NCI-H2196 (cell line): ENCODE results near the gene DOCK1.

ENCODE experiments used
- DNase-seq: peaks from one replicate; lab custom pipeline; 2025; ENCODE audit not compliant: unreplicated experiment; lab: John Stamatoyannopoulos, UW

DOCK1 gene

DNA sequence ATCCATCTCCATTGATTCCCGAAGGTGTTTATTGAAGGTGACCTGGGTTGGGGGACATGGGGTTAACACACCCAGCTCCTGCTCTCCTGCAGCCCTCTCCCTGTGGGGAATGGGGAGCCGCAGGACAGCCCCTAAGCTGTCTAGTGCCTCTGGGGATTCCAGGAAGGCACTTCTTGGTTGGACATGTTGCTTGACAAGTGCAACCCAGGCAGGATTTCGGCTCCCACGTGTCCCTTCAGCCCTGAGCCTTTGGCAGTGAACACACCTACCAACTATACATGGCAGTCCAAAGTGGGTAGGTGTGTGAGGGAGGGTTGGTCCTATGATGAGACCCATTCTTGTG, 43.9 kb downstream of the DOCK1 start:
- DNase-seq: no peak

- no peak for DNase-seq
Measured at GRCh38 chr10:126950401-126951105, 45.3 kb downstream of the DOCK1 start.

DNA sequence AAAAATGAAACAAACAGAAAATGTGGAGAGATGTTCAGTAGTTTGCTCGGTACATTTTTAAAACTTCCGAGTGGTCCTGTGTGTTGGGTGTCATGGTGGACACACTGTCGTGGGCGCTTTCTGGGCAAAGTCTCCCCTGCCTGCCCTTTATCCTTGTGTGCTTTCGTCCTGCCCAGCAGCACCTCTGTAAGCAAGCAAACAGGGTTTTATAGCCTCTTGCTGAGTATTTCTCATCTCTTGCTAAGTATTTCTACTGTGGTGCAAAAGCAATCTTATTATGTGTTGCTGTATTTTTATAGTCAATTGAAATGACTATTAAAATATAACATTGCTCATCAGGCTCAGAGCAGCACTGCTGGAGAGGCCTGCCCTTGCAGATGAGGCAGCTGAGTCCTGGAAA, 48.7 kb downstream of the DOCK1 start:
- DNase-seq: no peak

GRCh38 chr10:126955396-126955795, 50.2 kb downstream of the DOCK1 start:
- no peak for DNase-seq

DNA sequence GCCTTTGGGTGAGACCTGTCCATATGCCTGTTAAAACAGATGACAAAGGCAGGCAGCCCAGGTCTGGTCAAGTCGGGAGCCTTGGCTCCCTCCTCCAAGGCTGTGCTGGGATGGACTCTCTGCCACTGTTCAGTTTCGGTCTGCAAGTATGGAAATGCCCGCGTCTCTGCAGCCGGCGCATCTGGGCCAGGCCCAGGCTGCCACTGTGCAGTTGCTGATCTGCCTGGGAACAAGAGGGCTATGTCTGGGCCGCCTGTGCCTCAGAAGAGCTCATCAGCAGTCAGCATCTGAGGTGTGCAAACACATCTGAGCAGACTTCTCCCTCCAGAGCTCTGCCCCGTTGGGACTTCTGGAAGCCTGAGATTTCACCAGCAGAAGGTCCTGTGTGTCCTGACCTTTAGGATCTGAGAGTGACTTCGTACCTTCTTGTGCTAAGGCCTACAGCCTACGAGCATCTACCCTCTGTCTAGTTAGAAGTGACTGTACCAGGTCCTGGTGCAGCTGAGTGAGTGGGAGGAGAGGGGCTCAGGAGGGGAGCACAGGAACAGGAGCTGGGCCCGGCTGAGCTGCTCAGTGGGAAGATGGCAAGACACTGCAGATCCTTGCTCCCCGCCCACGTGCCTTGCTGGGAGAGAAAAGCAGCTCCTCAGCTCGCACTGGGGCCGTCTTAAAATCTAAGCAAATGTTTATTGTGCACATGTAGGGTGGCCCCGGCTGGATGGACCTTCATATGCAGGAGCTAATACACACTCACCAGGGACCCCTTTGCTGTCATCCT, 50.9 kb downstream of the DOCK1 start:
- no peak for DNase-seq

- DNase-seq: no peak
Measured at GRCh38 chr10:126956712-126957108, 51.5 kb downstream of the DOCK1 start.

DNA sequence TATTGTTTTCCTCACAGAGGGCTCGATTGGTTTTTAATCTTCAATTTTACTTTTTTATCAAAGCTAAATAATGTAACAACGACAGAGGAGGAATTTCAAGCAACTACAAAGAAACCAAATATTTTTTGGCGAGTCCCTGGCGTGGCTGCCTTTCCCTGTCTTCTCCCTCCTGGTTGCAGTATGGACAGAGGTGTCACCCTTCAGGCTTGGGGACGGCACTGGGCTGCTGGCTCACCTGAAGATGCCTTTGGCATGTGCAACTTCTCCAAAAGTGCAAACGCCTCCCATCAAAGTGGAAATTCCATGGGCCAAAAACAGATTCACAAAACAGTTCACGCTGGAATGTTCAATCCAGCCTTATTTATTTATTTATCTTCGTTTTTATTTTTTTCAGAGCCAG, 51.9 kb downstream of the DOCK1 start:
- DNase-seq: no peak

GRCh38 chr10:126959431-126959830, 54.2 kb downstream of the DOCK1 start:
- DNase-seq: no peak

- no peak for DNase-seq
Measured at GRCh38 chr10:126959906-126960685, 54.9 kb downstream of the DOCK1 start.

DNA sequence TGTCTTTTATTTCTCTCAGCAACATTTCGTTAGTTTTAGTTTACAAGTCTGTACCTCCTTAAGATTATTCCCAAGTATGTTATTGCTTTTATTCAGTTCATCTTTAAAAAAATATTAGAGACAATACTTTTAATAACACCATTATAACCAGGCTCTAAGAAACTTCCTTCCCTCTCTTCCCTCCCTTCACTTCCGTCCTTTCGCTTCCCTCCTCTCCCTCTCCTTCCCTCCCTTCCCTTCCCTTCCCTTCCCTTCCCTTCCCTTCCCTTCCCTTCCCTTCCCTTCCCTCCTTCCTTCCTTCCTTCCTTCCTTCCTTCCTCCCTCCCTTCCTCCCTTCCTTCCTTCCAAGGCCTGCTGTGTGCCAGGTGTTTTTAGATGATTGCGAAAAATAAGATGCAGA, 58.1 kb downstream of the DOCK1 start:
- DNase-seq: no peak

- no peak for DNase-seq
Measured at GRCh38 chr10:126964190-126964589, 59.0 kb downstream of the DOCK1 start.

GRCh38 chr10:126966938-126967337, 61.7 kb downstream of the DOCK1 start:
- DNase-seq: no peak

- DNase-seq: no peak
Measured at GRCh38 chr10:126969310-126969709, 64.1 kb downstream of the DOCK1 start.

GRCh38 chr10:126972635-126973414, 67.6 kb downstream of the DOCK1 start:
- DNase-seq: no peak

DNA sequence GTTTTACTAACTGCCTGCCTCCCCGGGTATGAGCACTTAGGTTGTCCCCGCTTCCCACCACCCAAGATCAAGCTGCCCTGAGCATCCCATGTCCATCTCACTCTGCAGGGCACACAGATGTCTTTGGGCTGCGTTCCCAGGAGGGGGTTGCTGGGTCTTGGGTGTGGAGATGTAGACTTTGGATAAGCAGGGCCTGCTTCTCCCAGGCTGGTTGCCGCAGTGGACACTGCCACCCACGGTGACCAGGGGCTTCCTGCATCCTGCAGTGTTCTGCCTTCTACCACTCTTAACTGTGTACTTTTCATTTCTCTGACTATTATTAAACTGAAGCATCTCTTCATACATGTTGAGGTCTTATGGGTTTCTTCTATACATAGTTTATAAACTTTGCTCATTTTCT, 70.0 kb downstream of the DOCK1 start:
- DNase-seq: no peak

DNA sequence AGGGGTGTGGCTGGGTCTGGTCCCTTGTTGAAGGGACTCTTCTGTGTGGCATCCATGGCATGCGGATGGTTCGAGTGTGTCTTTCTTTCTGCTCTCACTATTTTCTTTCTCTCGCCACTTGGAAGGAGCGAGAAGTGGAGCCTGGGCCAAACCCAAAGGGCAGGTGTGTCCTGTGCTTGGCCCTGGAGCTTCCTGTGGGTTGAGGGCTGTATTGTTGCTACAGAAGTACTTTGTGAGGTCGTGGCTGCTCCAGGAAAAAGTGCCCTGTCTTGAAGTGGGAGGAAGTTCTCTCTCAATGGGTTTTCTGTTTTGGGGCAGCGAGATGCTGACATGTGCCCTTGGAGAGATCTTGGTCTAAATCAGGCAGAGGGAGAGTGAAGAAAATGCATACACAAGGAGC, 72.0 kb downstream of the DOCK1 start:
- no peak for DNase-seq

GRCh38 chr10:126979311-126979710, 74.1 kb downstream of the DOCK1 start:
- DNase-seq: no peak

- no peak for DNase-seq
Measured at GRCh38 chr10:126993208-126993607, 88.0 kb downstream of the DOCK1 start.

DNA sequence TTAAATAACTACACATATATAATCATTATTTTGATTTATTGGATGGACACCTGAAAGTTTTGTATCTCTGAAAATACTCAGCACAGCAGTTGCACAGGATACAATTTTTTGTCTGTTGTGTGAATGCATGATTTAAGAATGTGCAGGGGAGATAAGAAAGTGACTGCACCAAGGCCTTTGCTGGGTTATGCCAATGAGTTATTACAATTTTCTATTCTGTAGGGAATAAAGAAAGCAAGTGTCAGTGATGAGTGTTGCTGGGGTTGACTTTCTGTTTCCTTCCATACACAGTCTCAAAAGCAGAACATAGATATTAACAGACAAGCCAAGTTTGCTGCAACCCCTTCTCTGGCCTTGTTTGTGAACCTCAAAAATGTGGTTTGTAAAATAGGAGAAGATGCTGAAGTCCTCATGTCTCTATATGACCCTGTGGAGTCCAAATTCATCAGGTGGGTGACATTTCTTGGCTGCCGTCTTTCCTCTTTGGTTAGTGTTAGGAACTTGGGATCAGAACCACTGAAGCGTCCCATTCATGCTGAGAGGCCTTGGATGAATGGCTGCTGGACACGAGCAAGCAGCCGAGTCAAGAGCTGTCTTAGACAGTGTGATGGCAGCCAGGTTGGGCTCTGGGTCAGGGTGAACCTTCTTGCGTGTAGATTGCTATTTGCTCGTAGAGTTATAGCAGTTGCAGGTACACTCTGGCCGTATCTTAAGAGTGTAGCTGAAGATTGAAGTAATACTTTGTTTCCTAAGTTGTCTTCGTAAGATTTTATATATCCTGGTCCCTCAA, 92.8 kb downstream of the DOCK1 start:
- no peak for DNase-seq

DNA sequence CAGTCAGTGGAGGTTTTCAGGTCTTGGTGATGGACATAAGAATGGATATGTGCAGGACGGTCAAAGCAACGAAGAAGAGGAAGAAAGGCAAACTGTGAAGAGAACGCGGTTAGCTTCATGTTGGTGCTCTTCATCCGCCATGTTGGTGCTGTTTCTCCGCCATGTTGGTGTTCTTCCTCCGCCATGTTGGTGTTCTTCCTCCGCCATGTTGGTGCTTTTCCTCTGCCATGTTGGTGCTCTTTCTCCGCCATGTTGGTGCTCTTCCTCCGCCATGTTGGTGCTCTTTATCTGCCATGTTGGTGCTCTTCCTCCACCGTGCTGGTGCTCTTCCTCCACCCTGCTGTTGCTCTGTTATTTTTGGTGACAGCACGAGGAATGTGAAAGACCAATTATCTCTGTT, 95.4 kb downstream of the DOCK1 start:
- no peak for DNase-seq
